Osteoblast (primary cell): ENCODE measurements around the gene MIDN. TPM values are rescaled to one million over a fixed set of nuclear protein-coding genes. Genes with fewer than 3 reads are reported as not detected.

ENCODE experiments used
- DNase-seq: peaks from one replicate; pipeline ENCODE4 v3.0.0; 2011; ENCODE audit warnings: low spot score, mixed read lengths; ENCODE audit not compliant: insufficient read length; ENCODE audit errors: missing footprints
- H2AFZ ChIP-seq: 2 replicates; pipeline ENCODE4 v1.6.0; 2011; ENCODE audit warnings: mild to moderate bottlenecking, low read length
- H3K27ac ChIP-seq: 2 replicates; pipeline ENCODE4 v1.5.1; 2011; ENCODE audit warnings: mild to moderate bottlenecking, low read depth, low read length, moderate library complexity
- H3K27me3 ChIP-seq: 2 replicates; pipeline ENCODE4 v1.6.0; 2012; ENCODE audit warnings: mild to moderate bottlenecking, control low read depth, inconsistent platforms, low read length, moderate library complexity; ENCODE audit not compliant: insufficient read depth
- H3K36me3 ChIP-seq: 2 replicates; pipeline ENCODE4 v1.5.1; 2011; ENCODE audit warnings: mild to moderate bottlenecking, low read length, control low read depth, moderate library complexity; ENCODE audit not compliant: insufficient read depth
- H3K4me1 ChIP-seq: 2 replicates; pipeline ENCODE4 v1.5.1; 2011; ENCODE audit warnings: mild to moderate bottlenecking, low read length, control low read depth, moderate library complexity; ENCODE audit not compliant: insufficient read depth
- H3K4me2 ChIP-seq: 2 replicates; pipeline ENCODE4 v1.6.0; 2011; ENCODE audit warnings: mild to moderate bottlenecking, low read length; ENCODE audit not compliant: insufficient read depth
- H3K4me3 ChIP-seq: fragments of 200-600 bp; sonication (generic); 3 replicates; pipeline ENCODE4 v1.5.1; 2012; ENCODE audit warnings: mild to moderate bottlenecking, low read length, inconsistent platforms; ENCODE audit not compliant: insufficient read depth
- H3K79me2 ChIP-seq: 2 replicates; pipeline ENCODE4 v1.6.0; 2012; ENCODE audit warnings: mild to moderate bottlenecking, low read length, control low read depth, inconsistent platforms; ENCODE audit not compliant: insufficient read depth
- H3K9me3 ChIP-seq: 2 replicates; pipeline ENCODE4 v1.5.1; 2011; ENCODE audit warnings: low read depth, low read length, control low read depth
- H4K20me1 ChIP-seq: 2 replicates; pipeline ENCODE4 v1.6.0; 2012; ENCODE audit warnings: mild to moderate bottlenecking, low read length, control low read depth; ENCODE audit not compliant: insufficient read depth
- CTCF ChIP-seq: IDR thresholded peaks from 2 replicates; pipeline ENCODE4 v1.5.1; 2011; ENCODE audit warnings: mild to moderate bottlenecking, low read depth, low read length, moderate library complexity; ENCODE audit errors: extremely low read depth
- total RNA-seq: library from RNA; depleted of rRNA; stranded (reverse); fragments of >200 nt; gene quantifications from 2 replicates; pipeline ENCODE4 v1.2.3, GENCODE V29; 2012

Gene MIDN
- total RNA-seq, 1 donor: 19.9 TPM

GRCh38 chr19:1281569-1282287, 33.3 kb downstream of the MIDN start:
- DNase-seq: no peak
- Histone ChIP-seq H4K20me1 (peaks cover 14% of the 10 kb centered on the region), H2AFZ (no peak overlapping the region), H3K36me3 (peaks cover 21% of the 10 kb centered on the region), H3K27ac (no peak overlapping the region), H3K4me3 (no peak overlapping the region), H3K4me2 (no peak overlapping the region), H3K4me1 (peaks cover 1% of the 10 kb centered on the region), H3K79me2 (peaks cover 4% of the 10 kb centered on the region), H3K27me3 (peaks cover 24% of the 10 kb centered on the region), H3K9me3 (no peaks in the 10 kb centered on the region)
- no peak for TF ChIP-seq CTCF

- peaks cover 14% of the 10 kb centered on the region for H4K20me1 ChIP-seq
- no peak for TF ChIP-seq CTCF
- no peak overlapping the region for H2AFZ ChIP-seq
- no peak overlapping the region for H3K4me3 ChIP-seq
- H3K27me3 ChIP-seq: peaks cover 34% of the 10 kb centered on the region
- no peaks in the 10 kb centered on the region for H3K4me1 ChIP-seq
- DNase-seq: no peak
- no peak overlapping the region for H3K27ac ChIP-seq
- no peaks in the 10 kb centered on the region for H3K9me3 ChIP-seq
- H3K36me3 ChIP-seq: peaks cover 13% of the 10 kb centered on the region
- no peak overlapping the region for H3K4me2 ChIP-seq
- no peaks in the 10 kb centered on the region for H3K79me2 ChIP-seq
These were observed 34.3 kb downstream of the MIDN start for GRCh38 chr19:1282588-1283206.

- DNase-seq: no peak
These were observed 35.0 kb downstream of the MIDN start for GRCh38 chr19:1283207-1283916.

More at GRCh38 chr19:1283207-1283916, 35.0 kb downstream of the MIDN start:
- no peaks in the 10 kb centered on the region for H3K79me2 ChIP-seq
- H3K4me1 ChIP-seq: no peaks in the 10 kb centered on the region
- no peaks in the 10 kb centered on the region for H3K9me3 ChIP-seq
- H4K20me1 ChIP-seq: peaks cover 14% of the 10 kb centered on the region
- H2AFZ ChIP-seq: no peak overlapping the region
- TF ChIP-seq CTCF: no peak
- peaks cover 13% of the 10 kb centered on the region for H3K36me3 ChIP-seq
- no peak overlapping the region for H3K4me2 ChIP-seq
- H3K27ac ChIP-seq: no peak overlapping the region
- H3K27me3 ChIP-seq: peaks cover 38% of the 10 kb centered on the region
- H3K4me3 ChIP-seq: no peak overlapping the region
